ENCODE data around the gene ACTN1. TPM values are rescaled to one million over a fixed set of nuclear protein-coding genes. Genes with fewer than 3 reads are reported as not detected.

The ACTN1 gene
- total RNA-seq, 4 donors from 2014 or later: 76.8 to 117 (median 94.0) TPM

DNA sequence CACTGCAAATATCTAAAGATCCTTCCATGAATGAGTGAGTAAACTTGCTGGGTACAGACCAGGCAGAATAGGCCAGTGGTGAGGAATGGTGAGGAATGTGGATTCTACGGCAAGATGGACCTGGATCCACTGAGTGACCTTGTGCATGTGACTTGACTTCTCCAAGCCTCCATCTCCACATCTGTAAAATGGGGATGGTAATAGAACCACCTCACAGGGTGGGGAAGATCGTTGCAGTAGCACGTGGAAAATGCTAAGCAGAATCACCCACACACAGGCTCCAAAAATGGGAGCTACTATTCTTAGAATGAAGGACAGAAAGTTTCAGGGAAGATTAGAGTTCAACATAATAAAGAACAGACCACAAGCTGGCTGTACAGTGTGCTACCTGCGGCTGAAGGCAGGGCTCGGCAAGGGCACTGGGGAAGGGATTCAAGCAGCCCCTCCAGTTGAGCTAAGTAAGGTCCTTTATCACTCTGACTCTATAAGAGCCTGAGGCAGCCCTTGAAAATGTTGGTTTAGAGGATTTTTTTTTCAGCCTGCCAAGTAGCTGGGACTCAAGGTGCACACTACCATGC lies 47.5 kb downstream of the ACTN1 start:
- Histone ChIP-seq H3K9me3 (no peaks in the 10 kb centered on the region), H3K4me3 (no peak overlapping the region), H3K36me3 (no peaks in the 10 kb centered on the region), H3K4me1 (peaks cover 29% of the 10 kb centered on the region), H3K27ac (no peak overlapping the region), H3K27me3 (no peaks in the 10 kb centered on the region)
- WGBS: 85% methylated on average over 5 of the region's 5 CpGs
- no peak for TF ChIP-seq POLR2AphosphoS5 (IDR thresholded peaks at IDR 0.05)
- TF ChIP-seq, protein P1, sequence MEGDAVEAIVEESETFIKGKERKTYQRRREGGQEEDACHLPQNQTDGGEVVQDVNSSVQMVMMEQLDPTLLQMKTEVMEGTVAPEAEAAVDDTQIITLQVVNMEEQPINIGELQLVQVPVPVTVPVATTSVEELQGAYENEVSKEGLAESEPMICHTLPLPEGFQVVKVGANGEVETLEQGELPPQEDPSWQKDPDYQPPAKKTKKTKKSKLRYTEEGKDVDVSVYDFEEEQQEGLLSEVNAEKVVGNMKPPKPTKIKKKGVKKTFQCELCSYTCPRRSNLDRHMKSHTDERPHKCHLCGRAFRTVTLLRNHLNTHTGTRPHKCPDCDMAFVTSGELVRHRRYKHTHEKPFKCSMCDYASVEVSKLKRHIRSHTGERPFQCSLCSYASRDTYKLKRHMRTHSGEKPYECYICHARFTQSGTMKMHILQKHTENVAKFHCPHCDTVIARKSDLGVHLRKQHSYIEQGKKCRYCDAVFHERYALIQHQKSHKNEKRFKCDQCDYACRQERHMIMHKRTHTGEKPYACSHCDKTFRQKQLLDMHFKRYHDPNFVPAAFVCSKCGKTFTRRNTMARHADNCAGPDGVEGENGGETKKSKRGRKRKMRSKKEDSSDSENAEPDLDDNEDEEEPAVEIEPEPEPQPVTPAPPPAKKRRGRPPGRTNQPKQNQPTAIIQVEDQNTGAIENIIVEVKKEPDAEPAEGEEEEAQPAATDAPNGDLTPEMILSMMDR (IDR thresholded peaks at IDR 0.05): no peak
- no peak for TF ChIP-seq POLR2A (IDR thresholded peaks at IDR 0.05)
- no peak for TF ChIP-seq EP300 (IDR thresholded peaks at IDR 0.05)
- DNase-seq (ENCODE audit: low spot score in 2 of 2): no peak

DNA sequence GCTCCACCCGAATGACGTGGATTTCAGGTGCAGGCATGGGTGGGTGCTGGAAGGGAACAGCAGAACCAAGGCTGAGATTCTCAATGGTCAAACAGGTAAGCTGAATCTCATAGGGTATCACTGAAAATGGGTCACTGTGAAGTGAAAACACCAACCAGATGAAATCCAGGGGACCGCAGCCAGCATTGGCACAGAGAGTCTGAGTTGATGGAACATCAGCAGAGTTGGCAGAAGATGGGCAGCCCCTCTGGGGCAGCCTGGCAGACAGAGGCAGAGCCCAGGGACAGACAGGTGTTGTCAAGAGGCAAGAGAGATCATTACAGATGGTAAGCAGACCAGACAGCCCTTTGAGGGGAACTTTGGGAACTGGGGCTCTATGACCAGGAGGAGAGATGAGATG lies 48.0 kb downstream of the ACTN1 start:
- WGBS: 92% methylated on average over 3 of the region's 3 CpGs
- Histone ChIP-seq H3K27ac (no peak overlapping the region), H3K27me3 (no peaks in the 10 kb centered on the region), H3K9me3 (no peaks in the 10 kb centered on the region), H3K36me3 (no peaks in the 10 kb centered on the region), H3K4me1 (peaks cover 24% of the 10 kb centered on the region), H3K4me3 (no peak overlapping the region)
- no peak for DNase-seq (ENCODE audit: low spot score in 2 of 2)
- TF ChIP-seq POLR2A (IDR thresholded peaks at IDR 0.05) (no peak), POLR2AphosphoS5 (IDR thresholded peaks at IDR 0.05) (no peak), EP300 (IDR thresholded peaks at IDR 0.05) (no peak)
- TF ChIP-seq, protein P1 (IDR thresholded peaks at IDR 0.05): no peak

GRCh38 chr14:68929623-68930307 lies 49.3 kb downstream of the ACTN1 start:
- Histone ChIP-seq H3K27ac (no peak overlapping the region), H3K4me1 (peaks cover 22% of the 10 kb centered on the region), H3K9me3 (peaks cover 4% of the 10 kb centered on the region), H3K27me3 (no peaks in the 10 kb centered on the region), H3K4me3 (no peak overlapping the region), H3K36me3 (peaks cover 1% of the 10 kb centered on the region)
- TF ChIP-seq EP300 (IDR thresholded peaks at IDR 0.05) (no peak), POLR2AphosphoS5 (IDR thresholded peaks at IDR 0.05) (no peak), POLR2A (IDR thresholded peaks at IDR 0.05) (no peak)
- TF ChIP-seq, protein P1 (IDR thresholded peaks at IDR 0.05): no peak
- no peak for DNase-seq (ENCODE audit: low spot score in 2 of 2)
- WGBS: 71% methylated on average over 3 of the region's 12 CpGs

GRCh38 chr14:68928770-68929550 lies 50.1 kb downstream of the ACTN1 start:
- Histone ChIP-seq H3K27ac (no peak overlapping the region), H3K36me3 (peaks cover 8% of the 10 kb centered on the region), H3K4me1 (peaks cover 20% of the 10 kb centered on the region), H3K9me3 (peaks cover 4% of the 10 kb centered on the region), H3K27me3 (no peaks in the 10 kb centered on the region), H3K4me3 (no peak overlapping the region)
- WGBS: 81% methylated on average over 19 of the region's 22 CpGs
- no peak for DNase-seq (ENCODE audit: low spot score in 2 of 2)
- TF ChIP-seq POLR2AphosphoS5 (IDR thresholded peaks at IDR 0.05) (no peak), POLR2A (IDR thresholded peaks at IDR 0.05) (no peak), EP300 (IDR thresholded peaks at IDR 0.05) (no peak)
- TF ChIP-seq, protein P1 (IDR thresholded peaks at IDR 0.05): no peak

Data from suprapubic skin (tissue), 4 donors.